ENCODE data around the gene SNTG2. TPM values are rescaled to one million over a fixed set of nuclear protein-coding genes. Genes with fewer than 3 reads are reported as not detected.

Gene SNTG2
- polyA plus RNA-seq, 3 donors = not detected

DNA sequence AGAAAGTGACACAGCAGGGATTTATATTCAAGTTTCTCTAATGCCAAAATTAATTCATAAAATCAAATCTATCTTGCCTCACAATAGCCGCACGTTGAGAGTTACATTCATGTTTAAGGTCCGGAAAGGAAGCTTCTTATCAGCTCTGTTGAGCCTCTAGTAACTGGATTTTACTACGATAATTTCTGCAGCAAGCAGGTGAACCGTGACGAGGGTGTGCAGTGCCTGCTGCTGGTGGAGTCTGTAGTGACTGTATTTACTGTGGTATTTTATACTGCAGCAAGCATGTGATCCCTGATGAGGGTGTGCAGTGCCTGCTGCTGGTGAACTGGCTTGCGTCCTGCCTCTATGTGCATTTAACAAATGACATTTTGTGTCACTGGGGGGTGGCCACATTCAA lies 120.0 kb downstream of the SNTG2 start:
- 93% methylated on average over 7 of the region's 7 CpGs for WGBS (ENCODE audit: insufficient coverage)
- Histone ChIP-seq H2AFZ (ENCODE audit: insufficient read depth, low read depth, low read length, poor library complexity, severe bottlenecking) (no peak overlapping the region), H3K9me3 (replicated peaks in 1 of 2; ENCODE audit: control insufficient read depth in 1 of 2, insufficient read depth in 1 of 2, low read length in 2 of 2) (peaks cover 0 to 5% of the 10 kb centered on the region in 2 donors), H3K4me1 (ENCODE audit: control insufficient read depth in 1 of 2, insufficient read depth in 2 of 2, low read length in 2 of 2) (no peaks in the 10 kb centered on the region), H3K36me3 (replicated peaks in 1 of 2; ENCODE audit: control insufficient read depth in 1 of 2, insufficient read depth in 2 of 2, low read length in 2 of 2) (no peaks in the 10 kb centered on the region), H3K27ac (ENCODE audit: low read depth in 1 of 2, low read length in 2 of 2) (no peak overlapping the region), H3K27me3 (ENCODE audit: control insufficient read depth in 2 of 2, insufficient read depth in 2 of 2, low read length in 2 of 2) (no peaks in the 10 kb centered on the region), H3K4me2 (replicated peaks; ENCODE audit: extremely low read depth, low read length, poor library complexity, severe bottlenecking) (no peak overlapping the region), H3K9ac (ENCODE audit: insufficient read depth, low read length, poor library complexity, severe bottlenecking) (no peak overlapping the region), H3K79me2 (ENCODE audit: insufficient read depth, low read length) (no peaks in the 10 kb centered on the region), H3K4me3 (replicated peaks in 1 of 3; ENCODE audit: low read depth in 2 of 3, low read length in 3 of 3) (no peak overlapping the region), H4K20me1 (ENCODE audit: insufficient read depth, low read length) (no peaks in the 10 kb centered on the region)
- Mint-ChIP-seq H3K4me3 (no peak overlapping the region), H3K36me3 (no peaks in the 10 kb centered on the region), H3K27me3 (ENCODE audit: low read depth in 3 of 3) (peaks cover 0 to 3% (median 0%) of the 10 kb centered on the region in 3 donors), H3K9me3 (peaks cover 0 to 5% (median 2%) of the 10 kb centered on the region in 7 donors), H3K4me1 (no peaks in the 10 kb centered on the region), H3K27ac (no peak overlapping the region)
- no peak for DNase-seq
- TF ChIP-seq, protein P1, sequence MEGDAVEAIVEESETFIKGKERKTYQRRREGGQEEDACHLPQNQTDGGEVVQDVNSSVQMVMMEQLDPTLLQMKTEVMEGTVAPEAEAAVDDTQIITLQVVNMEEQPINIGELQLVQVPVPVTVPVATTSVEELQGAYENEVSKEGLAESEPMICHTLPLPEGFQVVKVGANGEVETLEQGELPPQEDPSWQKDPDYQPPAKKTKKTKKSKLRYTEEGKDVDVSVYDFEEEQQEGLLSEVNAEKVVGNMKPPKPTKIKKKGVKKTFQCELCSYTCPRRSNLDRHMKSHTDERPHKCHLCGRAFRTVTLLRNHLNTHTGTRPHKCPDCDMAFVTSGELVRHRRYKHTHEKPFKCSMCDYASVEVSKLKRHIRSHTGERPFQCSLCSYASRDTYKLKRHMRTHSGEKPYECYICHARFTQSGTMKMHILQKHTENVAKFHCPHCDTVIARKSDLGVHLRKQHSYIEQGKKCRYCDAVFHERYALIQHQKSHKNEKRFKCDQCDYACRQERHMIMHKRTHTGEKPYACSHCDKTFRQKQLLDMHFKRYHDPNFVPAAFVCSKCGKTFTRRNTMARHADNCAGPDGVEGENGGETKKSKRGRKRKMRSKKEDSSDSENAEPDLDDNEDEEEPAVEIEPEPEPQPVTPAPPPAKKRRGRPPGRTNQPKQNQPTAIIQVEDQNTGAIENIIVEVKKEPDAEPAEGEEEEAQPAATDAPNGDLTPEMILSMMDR (IDR thresholded peaks at IDR 0.05) = no peak
- intact Hi-C loops (cut with micrococcal nuclease) = no loop called here

- Mint-ChIP-seq H3K9me3 (peaks cover 0 to 5% (median 2%) of the 10 kb centered on the region in 7 donors), H3K27me3 (ENCODE audit: low read depth in 3 of 3) (peaks cover 0 to 2% (median 0%) of the 10 kb centered on the region in 3 donors), H3K4me3 (no peak overlapping the region), H3K36me3 (no peaks in the 10 kb centered on the region), H3K4me1 (no peaks in the 10 kb centered on the region), H3K27ac (no peak overlapping the region)
- H3K9ac ChIP-seq (ENCODE audit: insufficient read depth, low read length, poor library complexity, severe bottlenecking) = no peak overlapping the region
- H3K9me3 ChIP-seq (replicated peaks in 1 of 2; ENCODE audit: control insufficient read depth in 1 of 2, insufficient read depth in 1 of 2, low read length in 2 of 2) = peaks cover 0 to 5% of the 10 kb centered on the region in 2 donors
- no peaks in the 10 kb centered on the region for H4K20me1 ChIP-seq (ENCODE audit: insufficient read depth, low read length)
- TF ChIP-seq, protein P1 (IDR thresholded peaks at IDR 0.05) = no peak
- H3K4me2 ChIP-seq (replicated peaks; ENCODE audit: extremely low read depth, low read length, poor library complexity, severe bottlenecking) = no peak overlapping the region
- intact Hi-C loops (cut with micrococcal nuclease) = no loop called here
- no peaks in the 10 kb centered on the region for H3K79me2 ChIP-seq (ENCODE audit: insufficient read depth, low read length)
- no peaks in the 10 kb centered on the region for H3K27me3 ChIP-seq (ENCODE audit: control insufficient read depth in 2 of 2, insufficient read depth in 2 of 2, low read length in 2 of 2)
- H3K4me3 ChIP-seq (replicated peaks in 1 of 3; ENCODE audit: low read depth in 2 of 3, low read length in 3 of 3) = no peak overlapping the region
- no peaks in the 10 kb centered on the region for H3K4me1 ChIP-seq (ENCODE audit: control insufficient read depth in 1 of 2, insufficient read depth in 2 of 2, low read length in 2 of 2)
- no peaks in the 10 kb centered on the region for H3K36me3 ChIP-seq (replicated peaks in 1 of 2; ENCODE audit: control insufficient read depth in 1 of 2, insufficient read depth in 2 of 2, low read length in 2 of 2)
- H3K27ac ChIP-seq (ENCODE audit: low read depth in 1 of 2, low read length in 2 of 2) = no peak overlapping the region
- WGBS (ENCODE audit: insufficient coverage) = 100% methylated on average over 1 of the region's 3 CpGs
- no peak for DNase-seq
- H2AFZ ChIP-seq (ENCODE audit: insufficient read depth, low read depth, low read length, poor library complexity, severe bottlenecking) = no peak overlapping the region
Measured at GRCh38 chr2:1071650-1072049, 121.0 kb downstream of the SNTG2 start.

All from CD14-positive monocyte (primary cell).